Fibroblast of lung (primary cell): ENCODE results near the gene RPLP2.

Source experiments
- EZH2 ChIP-seq: IDR thresholded peaks from 2 replicates; pipeline ENCODE4 v1.5.1; 2012; ENCODE audit warnings: low read length, control low read depth, mild to moderate bottlenecking; ENCODE audit errors: missing control alignments
- TF ChIP-seq, protein P1 (sequence below), 2 donors: IDR thresholded peaks in 1 of 2; conservative IDR thresholded peaks in 1 of 2; 1 replicate in 1 of 2; 2 replicates in 1 of 2; pipeline ENCODE4 v1.5.1; 2011 to 2012; ENCODE audit warnings: low read length in 2 of 2, control low read depth in 1 of 2, inconsistent platforms in 1 of 2, low read depth in 1 of 2, mild to moderate bottlenecking in 1 of 2

DNA sequence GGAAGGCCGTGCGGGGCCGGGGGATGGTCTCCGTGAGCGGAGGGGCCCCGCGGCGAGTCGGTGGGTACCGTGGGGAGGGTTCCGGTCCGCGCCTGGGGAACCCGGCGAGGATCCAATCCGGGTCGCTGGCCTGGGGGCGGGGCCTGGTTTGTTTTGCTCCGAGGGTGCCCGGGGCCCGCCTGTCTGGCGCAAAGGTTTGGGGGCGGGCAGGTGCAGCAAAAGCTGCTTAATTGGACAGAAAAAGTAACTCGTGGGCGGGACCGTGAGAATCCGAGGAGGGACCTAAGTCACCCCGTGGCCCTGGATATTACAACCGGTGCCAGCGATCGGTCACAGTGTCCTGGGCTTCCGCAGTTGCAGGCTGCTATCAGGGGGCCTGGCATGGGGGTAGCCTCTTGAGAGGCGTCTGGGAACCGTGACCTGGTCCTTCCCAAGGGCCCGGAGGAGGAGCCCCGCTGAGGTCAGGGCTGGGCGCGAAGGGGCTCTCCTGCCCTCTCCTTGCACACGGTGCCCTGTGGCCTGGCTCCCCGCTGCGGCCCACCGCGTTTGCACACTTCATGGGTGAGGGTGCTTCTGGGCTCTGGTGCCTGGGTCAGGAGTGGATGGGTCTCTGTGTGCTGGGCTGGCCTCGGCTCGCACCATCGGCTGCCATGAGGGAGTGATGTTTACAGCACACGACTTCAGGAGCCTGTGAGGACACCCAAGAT, 10.3 kb downstream of the RPLP2 start:
- TF ChIP-seq, protein P1, sequence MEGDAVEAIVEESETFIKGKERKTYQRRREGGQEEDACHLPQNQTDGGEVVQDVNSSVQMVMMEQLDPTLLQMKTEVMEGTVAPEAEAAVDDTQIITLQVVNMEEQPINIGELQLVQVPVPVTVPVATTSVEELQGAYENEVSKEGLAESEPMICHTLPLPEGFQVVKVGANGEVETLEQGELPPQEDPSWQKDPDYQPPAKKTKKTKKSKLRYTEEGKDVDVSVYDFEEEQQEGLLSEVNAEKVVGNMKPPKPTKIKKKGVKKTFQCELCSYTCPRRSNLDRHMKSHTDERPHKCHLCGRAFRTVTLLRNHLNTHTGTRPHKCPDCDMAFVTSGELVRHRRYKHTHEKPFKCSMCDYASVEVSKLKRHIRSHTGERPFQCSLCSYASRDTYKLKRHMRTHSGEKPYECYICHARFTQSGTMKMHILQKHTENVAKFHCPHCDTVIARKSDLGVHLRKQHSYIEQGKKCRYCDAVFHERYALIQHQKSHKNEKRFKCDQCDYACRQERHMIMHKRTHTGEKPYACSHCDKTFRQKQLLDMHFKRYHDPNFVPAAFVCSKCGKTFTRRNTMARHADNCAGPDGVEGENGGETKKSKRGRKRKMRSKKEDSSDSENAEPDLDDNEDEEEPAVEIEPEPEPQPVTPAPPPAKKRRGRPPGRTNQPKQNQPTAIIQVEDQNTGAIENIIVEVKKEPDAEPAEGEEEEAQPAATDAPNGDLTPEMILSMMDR (conservative IDR thresholded peaks at IDR 0.05 in 1 of 2, IDR thresholded peaks at IDR 0.05 in 1 of 2; ENCODE audit: low read depth in 1 of 2, low read length in 2 of 2) = no peak
- TF ChIP-seq EZH2 = no peak
